Neutrophil (primary cell): ENCODE results near the gene TBATA.

Experiments used
- H3K27ac ChIP-seq: fragments of 200-600 bp; sonication (generic); 2 replicates; pipeline ENCODE4 v1.5.1; 2016; ENCODE audit warnings: mild to moderate bottlenecking, moderate library complexity
- H3K27me3 ChIP-seq: fragments of 200-600 bp; sonication (generic); 2 replicates; pipeline ENCODE4 v1.6.0; 2016; ENCODE audit warnings: mild to moderate bottlenecking
- H3K36me3 ChIP-seq: fragments of 200-600 bp; sonication (generic); 2 replicates; pipeline ENCODE4 v1.5.1; 2017
- H3K4me1 ChIP-seq, 2 experiments: fragments of 200-600 bp in 1 of 2; sonication (generic) in 1 of 2; 1 replicate in 1 of 2; 2 replicates in 1 of 2; pipeline versions ENCODE4 v1.5.1 to v1.6.1; 2013 to 2016; ENCODE audit warnings: low read depth in 1 of 2, low read length in 1 of 2, mild to moderate bottlenecking in 1 of 2, moderate library complexity in 1 of 2; ENCODE audit not compliant: control insufficient read depth in 1 of 2, insufficient read depth in 1 of 2
- H3K4me3 ChIP-seq, 2 experiments: fragments of 200-600 bp in 1 of 2; sonication (generic) in 1 of 2; 1 replicate in 1 of 2; 2 replicates in 1 of 2; pipeline ENCODE4 v1.5.1; 2013 to 2016; ENCODE audit warnings: low read depth in 1 of 2, low read length in 1 of 2, mild to moderate bottlenecking in 1 of 2, moderate library complexity in 1 of 2
- H3K9me3 ChIP-seq: fragments of 200-600 bp; sonication (generic); 2 replicates; pipeline ENCODE4 v1.5.1; 2016
- CTCF ChIP-seq: fragments of 200-600 bp; sonication (generic); IDR thresholded peaks from 2 replicates; pipeline ENCODE4 v1.5.1; 2016; ENCODE audit warnings: antibody characterized with exemption

The TBATA gene

DNA sequence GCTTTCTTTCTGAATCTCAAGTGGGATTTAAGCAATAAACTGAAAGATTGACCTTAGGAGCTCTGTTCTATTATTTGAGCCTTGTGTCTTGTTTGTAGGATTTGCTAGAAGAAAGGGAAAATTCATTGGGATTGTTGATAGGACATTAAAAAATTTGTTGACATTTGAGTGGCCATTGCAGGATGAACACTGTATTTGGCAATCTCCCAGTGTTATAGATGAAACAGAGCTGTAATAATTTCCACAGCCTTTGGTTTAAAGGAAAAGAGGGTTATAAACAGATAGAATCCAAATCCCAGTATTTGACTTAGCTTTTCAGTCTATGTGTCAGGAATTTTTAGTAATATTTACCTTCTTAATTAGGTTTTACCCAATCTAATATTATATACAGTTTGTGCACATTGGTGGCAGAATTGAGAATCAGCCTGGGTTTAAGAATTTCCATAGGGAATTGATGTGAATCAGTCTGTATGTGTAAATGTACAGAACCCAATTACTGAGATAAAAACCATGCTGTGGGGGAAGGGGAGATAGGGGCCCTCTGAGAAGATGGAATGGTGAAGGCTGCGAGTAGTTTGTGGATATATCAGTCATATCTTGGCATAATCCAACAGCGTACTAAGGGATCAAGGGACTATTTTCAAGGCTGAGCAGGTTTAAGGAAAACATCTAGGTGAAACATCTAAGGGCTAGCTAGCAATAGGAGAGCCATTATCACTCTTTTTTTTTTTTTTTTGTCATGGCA is 37.1 kb upstream of the TBATA start:
- TF ChIP-seq CTCF, result no peak
- peaks cover 27% of the 10 kb centered on the region for H3K36me3 ChIP-seq
- H3K4me1 ChIP-seq, result no peaks in the 10 kb centered on the region
- no peak overlapping the region for H3K27ac ChIP-seq
- no peak overlapping the region for H3K4me3 ChIP-seq
- H3K27me3 ChIP-seq, result no peaks in the 10 kb centered on the region
- H3K9me3 ChIP-seq, result no peaks in the 10 kb centered on the region

- Histone ChIP-seq H3K9me3 (no peaks in the 10 kb centered on the region), H3K4me1 (peaks cover 5 to 6% of the 10 kb centered on the region in 2 experiments), H3K4me3 (no peak overlapping the region), H3K36me3 (peaks cover 26% of the 10 kb centered on the region), H3K27me3 (no peaks in the 10 kb centered on the region), H3K27ac (no peak overlapping the region)
- TF ChIP-seq CTCF, result no peak
Observed at GRCh38 chr10:70820976-70821750, 36.0 kb upstream of the TBATA start.

DNA sequence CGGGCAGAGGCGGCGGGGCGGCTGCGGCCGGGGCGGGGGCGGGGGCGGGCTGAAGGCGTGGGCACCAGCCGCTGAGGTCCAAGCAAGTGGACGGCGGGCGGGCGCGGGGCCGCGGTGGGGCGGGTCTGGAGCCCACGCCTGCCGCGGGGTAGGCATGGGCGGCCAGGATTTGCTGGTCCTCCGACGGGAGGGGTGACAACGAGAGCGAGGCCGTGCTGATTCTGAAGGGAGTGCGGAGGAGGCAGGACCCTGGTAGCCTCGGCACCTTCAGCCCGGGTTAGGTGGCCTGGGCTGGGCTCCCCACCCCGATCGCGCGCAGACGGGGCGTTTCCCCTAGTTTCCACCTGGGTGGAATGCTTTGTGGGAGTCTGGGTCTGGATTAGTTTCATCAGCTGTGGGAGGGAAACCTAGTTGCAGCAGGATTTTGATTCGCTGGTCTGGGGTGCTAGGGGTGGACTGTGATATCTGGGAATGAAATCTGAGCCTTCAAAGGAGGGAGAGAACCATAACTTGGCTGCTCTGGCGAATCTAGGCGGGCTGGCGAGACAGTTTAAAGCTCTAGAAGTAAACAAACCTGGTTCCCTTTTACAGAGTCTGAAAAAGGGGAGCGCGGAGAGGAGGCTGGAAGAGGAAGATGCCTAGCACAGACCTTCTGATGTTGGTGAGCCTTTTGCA is 31.2 kb upstream of the TBATA start:
- Histone ChIP-seq H3K36me3 (peaks cover 22% of the 10 kb centered on the region), H3K4me1 (peaks cover 6 to 9% of the 10 kb centered on the region in 2 experiments), H3K9me3 (no peaks in the 10 kb centered on the region), H3K27ac (peak overlapping the region; percentile 76), H3K27me3 (no peaks in the 10 kb centered on the region), H3K4me3 (peak overlapping the region; percentile 79 to 80)
- TF ChIP-seq CTCF, result no peak

GRCh38 chr10:70815504-70816219 is 30.5 kb upstream of the TBATA start, which contains the start of gene SGPL1:
SGPL1 (plus strand) TSS chr10:70815948; CDS start chr10:70816854, 906 bp downstream.
- Histone ChIP-seq H3K27me3 (no peaks in the 10 kb centered on the region), H3K4me1 (peaks cover 6 to 9% of the 10 kb centered on the region in 2 experiments), H3K9me3 (no peaks in the 10 kb centered on the region), H3K4me3 (peak within 1 kb of the TSS; percentile 79 to 80), H3K27ac (peak within 1 kb of the TSS; percentile 76), H3K36me3 (peaks cover 18% of the 10 kb centered on the region)
- TF ChIP-seq CTCF, result peak; percentile 95

GRCh38 chr10:70814126-70814525 is 28.9 kb upstream of the TBATA start:
- Histone ChIP-seq H3K36me3 (peaks cover 5% of the 10 kb centered on the region), H3K9me3 (no peaks in the 10 kb centered on the region), H3K27me3 (no peaks in the 10 kb centered on the region), H3K4me3 (no peak overlapping the region), H3K27ac (no peak overlapping the region), H3K4me1 (peaks cover 6 to 9% of the 10 kb centered on the region in 2 experiments)
- no peak for TF ChIP-seq CTCF
